HepG2 (cell line): ENCODE data around the gene TMEM121. TPM values are rescaled to one million over a fixed set of nuclear protein-coding genes. Genes with fewer than 3 reads are reported as not detected.
A peak's percentile ranks its signal among the peaks of the same experiment; 100 is the strongest.

Experiments
- ASH2L ChIP-seq: fragments of 300-600, 200-600 bp; sonication (generic); IDR thresholded peaks from 2 replicates; pipeline ENCODE4 v1.7.0; 2017; ENCODE audit warnings: low read depth, mild to moderate bottlenecking, moderate library complexity, mixed read lengths, low read length; ENCODE audit not compliant: insufficient read length
- CCAR2 ChIP-seq: fragments of 200-400 bp; formaldehyde crosslinking; optimal IDR thresholded peaks from 2 replicates; pipeline ENCODE3; 2018; ENCODE audit warnings: low read depth, mild to moderate bottlenecking, low read length, moderate library complexity
- MEIS2 ChIP-seq: sonication (generic); formaldehyde crosslinking; IDR thresholded peaks from 2 replicates; pipeline ENCODE4 v1.9.0; 2021; ENCODE audit warnings: mild to moderate bottlenecking, missing genetic modification reagents
- NCOA5 ChIP-seq: sonication (generic); formaldehyde crosslinking; IDR thresholded peaks from 2 replicates; pipeline ENCODE4 v1.4.0; 2020; ENCODE audit warnings: missing genetic modification reagents
- PRDM10 ChIP-seq: sonication (generic); formaldehyde crosslinking; IDR thresholded peaks from 2 replicates; pipeline ENCODE4 v1.4.0; 2020; ENCODE audit warnings: low read depth, missing genetic modification reagents
- RXRB ChIP-seq: IDR thresholded peaks from 2 replicates; pipeline ENCODE4 v1.6.1; 2016; ENCODE audit warnings: borderline replicate concordance, missing genetic modification reagents, missing compliant biosample characterization
- SMYD3 ChIP-seq: sonication (generic); formaldehyde crosslinking; IDR thresholded peaks from 2 replicates; pipeline ENCODE4 v1.8.1; 2023; ENCODE audit warnings: mild to moderate bottlenecking, missing genetic modification reagents
- SP140L ChIP-seq: sonication (generic); formaldehyde crosslinking; IDR thresholded peaks from 2 replicates; pipeline ENCODE4 v1.4.0; 2020; ENCODE audit warnings: missing genetic modification reagents, borderline replicate concordance
- THAP7 ChIP-seq: sonication (generic); formaldehyde crosslinking; IDR thresholded peaks from 2 replicates; pipeline ENCODE4 v1.8.1; 2023; ENCODE audit warnings: mild to moderate bottlenecking, missing genetic modification reagents
- ZMYM2 ChIP-seq: sonication (generic); formaldehyde crosslinking; IDR thresholded peaks from 2 replicates; pipeline ENCODE4 v1.8.0; 2022; ENCODE audit warnings: mild to moderate bottlenecking, missing genetic modification reagents
- ZNF143 ChIP-seq: sonication (generic); formaldehyde crosslinking; IDR thresholded peaks from 2 replicates; pipeline ENCODE4 v1.4.0; 2020; ENCODE audit warnings: missing genetic modification reagents
- ZNF792 ChIP-seq: IDR thresholded peaks from 2 replicates; pipeline ENCODE4 v1.6.1; 2016
- ZSCAN30 ChIP-seq: sonication (generic); formaldehyde crosslinking; IDR thresholded peaks from 2 replicates; pipeline ENCODE4 v1.5.0; 2020; ENCODE audit warnings: mild to moderate bottlenecking, missing genetic modification reagents
- polyA plus RNA-seq, 8 experiments: library from polyadenylated mRNA; depleted of rRNA in 3 of 8; stranded (reverse) in 7 of 8; unstranded in 1 of 8; fragments of >200 nt; fragmentation: Illumina TruSeq in 4 of 8; extraction: Trizol in 4 of 8; gene quantifications; 2 replicates each; pipeline versions ENCODE4 v1.2.1 to v1.2.3, GENCODE V29; 2011 to 2016; ENCODE audit warnings: low read depth in 4 of 8, missing spikeins in 1 of 8, mixed read lengths in 1 of 8; ENCODE audit not compliant: insufficient read depth in 1 of 8
- total RNA-seq, 5 experiments: library from RNA; depleted of rRNA; stranded (reverse); fragments of >200 nt; fragmentation: Illumina TruSeq; extraction: Trizol; gene quantifications; 2 replicates each; pipeline ENCODE4 v1.2.3, GENCODE V29; 2016; ENCODE audit warnings: low read depth in 1 of 5
- TF ChIP-seq, protein P1 (sequence below): fragments of 450-650 bp; IDR thresholded peaks from 2 replicates; pipeline ENCODE4 v1.6.1; 2017; ENCODE audit warnings: mild to moderate bottlenecking
- TF ChIP-seq, protein P2 (sequence below): IDR thresholded peaks from 2 replicates; pipeline ENCODE4 v1.6.1; 2016; ENCODE audit warnings: missing compliant biosample characterization, missing genetic modification reagents, borderline replicate concordance
- TF ChIP-seq, protein P3 (sequence below): IDR thresholded peaks from 2 replicates; pipeline ENCODE4 v1.6.1; 2016; ENCODE audit warnings: mild to moderate bottlenecking
- TF ChIP-seq, protein P4 (sequence below): IDR thresholded peaks from 2 replicates; pipeline ENCODE4 v1.6.1; 2016; ENCODE audit warnings: missing biosample characterization, missing genetic modification reagents, low read depth

The TMEM121 gene
- total and polyA plus RNA-seq, 2 of the 13 experiments (the other 11 are each of a cell fraction or from before 2014, with no cell fraction given), result 6.6 to 19.0 TPM

GRCh38 chr14:105490572-105491365, 35.6 kb upstream of the TMEM121 start, which contains the start of gene TEDC1 (continued):
- TF ChIP-seq, protein P1, sequence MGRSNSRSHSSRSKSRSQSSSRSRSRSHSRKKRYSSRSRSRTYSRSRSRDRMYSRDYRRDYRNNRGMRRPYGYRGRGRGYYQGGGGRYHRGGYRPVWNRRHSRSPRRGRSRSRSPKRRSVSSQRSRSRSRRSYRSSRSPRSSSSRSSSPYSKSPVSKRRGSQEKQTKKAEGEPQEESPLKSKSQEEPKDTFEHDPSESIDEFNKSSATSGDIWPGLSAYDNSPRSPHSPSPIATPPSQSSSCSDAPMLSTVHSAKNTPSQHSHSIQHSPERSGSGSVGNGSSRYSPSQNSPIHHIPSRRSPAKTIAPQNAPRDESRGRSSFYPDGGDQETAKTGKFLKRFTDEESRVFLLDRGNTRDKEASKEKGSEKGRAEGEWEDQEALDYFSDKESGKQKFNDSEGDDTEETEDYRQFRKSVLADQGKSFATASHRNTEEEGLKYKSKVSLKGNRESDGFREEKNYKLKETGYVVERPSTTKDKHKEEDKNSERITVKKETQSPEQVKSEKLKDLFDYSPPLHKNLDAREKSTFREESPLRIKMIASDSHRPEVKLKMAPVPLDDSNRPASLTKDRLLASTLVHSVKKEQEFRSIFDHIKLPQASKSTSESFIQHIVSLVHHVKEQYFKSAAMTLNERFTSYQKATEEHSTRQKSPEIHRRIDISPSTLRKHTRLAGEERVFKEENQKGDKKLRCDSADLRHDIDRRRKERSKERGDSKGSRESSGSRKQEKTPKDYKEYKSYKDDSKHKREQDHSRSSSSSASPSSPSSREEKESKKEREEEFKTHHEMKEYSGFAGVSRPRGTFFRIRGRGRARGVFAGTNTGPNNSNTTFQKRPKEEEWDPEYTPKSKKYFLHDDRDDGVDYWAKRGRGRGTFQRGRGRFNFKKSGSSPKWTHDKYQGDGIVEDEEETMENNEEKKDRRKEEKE, result no peak
- peak; percentile 29; the same call in 1 of the 2 replicates for TF ChIP-seq MEIS2
- TF ChIP-seq PRDM10 (CRISPR knock-in tag), result no peak
- TF ChIP-seq ZNF792, result 0 out of 2 replicates have a peak, but pooled peaks have one; percentile 16
- TF ChIP-seq ZSCAN30 (CRISPR knock-in tag), result no peak
- TF ChIP-seq ASH2L, result peak; percentile 24
- TF ChIP-seq NCOA5 (CRISPR knock-in tag), result peak; percentile 93; the same call in 1 of the 2 replicates
- TF ChIP-seq, protein P2, sequence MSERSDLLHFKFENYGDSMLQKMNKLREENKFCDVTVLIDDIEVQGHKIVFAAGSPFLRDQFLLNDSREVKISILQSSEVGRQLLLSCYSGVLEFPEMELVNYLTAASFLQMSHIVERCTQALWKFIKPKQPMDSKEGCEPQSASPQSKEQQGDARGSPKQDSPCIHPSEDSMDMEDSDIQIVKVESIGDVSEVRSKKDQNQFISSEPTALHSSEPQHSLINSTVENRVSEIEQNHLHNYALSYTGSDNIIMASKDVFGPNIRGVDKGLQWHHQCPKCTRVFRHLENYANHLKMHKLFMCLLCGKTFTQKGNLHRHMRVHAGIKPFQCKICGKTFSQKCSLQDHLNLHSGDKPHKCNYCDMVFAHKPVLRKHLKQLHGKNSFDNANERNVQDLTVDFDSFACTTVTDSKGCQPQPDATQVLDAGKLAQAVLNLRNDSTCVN (CRISPR knock-in tag), result no peak
- peak; percentile 76; the same call in 1 of the 2 replicates for TF ChIP-seq RXRB
- TF ChIP-seq THAP7 (CRISPR knock-in tag), result peak; percentile 65; the same call in 1 of the 2 replicates
- TF ChIP-seq, protein P3, sequence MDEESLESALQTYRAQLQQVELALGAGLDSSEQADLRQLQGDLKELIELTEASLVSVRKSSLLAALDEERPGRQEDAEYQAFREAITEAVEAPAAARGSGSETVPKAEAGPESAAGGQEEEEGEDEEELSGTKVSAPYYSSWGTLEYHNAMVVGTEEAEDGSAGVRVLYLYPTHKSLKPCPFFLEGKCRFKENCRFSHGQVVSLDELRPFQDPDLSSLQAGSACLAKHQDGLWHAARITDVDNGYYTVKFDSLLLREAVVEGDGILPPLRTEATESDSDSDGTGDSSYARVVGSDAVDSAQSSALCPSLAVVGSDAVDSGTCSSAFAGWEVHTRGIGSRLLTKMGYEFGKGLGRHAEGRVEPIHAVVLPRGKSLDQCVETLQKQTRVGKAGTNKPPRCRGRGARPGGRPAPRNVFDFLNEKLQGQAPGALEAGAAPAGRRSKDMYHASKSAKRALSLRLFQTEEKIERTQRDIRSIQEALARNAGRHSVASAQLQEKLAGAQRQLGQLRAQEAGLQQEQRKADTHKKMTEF (CRISPR knock-in tag), result peak; percentile 76
- TF ChIP-seq SMYD3 (CRISPR knock-in tag), result peak; percentile 94
- TF ChIP-seq SP140L, result no peak
- TF ChIP-seq, protein P4, sequence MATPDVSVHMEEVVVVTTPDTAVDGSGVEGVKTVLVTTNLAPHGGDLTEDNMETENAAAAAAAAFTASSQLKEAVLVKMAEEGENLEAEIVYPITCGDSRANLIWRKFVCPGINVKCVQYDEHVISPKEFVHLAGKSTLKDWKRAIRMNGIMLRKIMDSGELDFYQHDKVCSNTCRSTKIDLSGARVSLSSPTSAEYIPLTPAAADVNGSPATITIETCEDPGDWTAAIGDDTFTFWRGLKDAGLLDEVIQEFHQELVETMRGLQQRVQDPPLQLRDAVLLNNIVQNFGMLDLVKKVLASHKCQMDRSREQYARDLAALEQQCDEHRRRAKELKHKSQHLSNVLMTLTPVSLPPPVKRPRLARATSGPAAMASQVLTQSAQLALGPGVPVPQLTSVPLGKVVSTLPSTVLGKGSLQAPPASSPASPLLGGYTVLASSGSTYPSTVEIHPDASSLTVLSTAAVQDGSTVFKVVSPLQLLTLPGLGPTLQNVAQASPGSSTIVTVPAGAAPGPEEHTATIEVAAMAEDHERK (CRISPR knock-in tag), result 0 out of 2 replicates have a peak, but pooled peaks have one; percentile 9
- TF ChIP-seq ZMYM2 (CRISPR knock-in tag), result no peak
- no peak for TF ChIP-seq ZNF143 (CRISPR knock-in tag)
- no peak for TF ChIP-seq CCAR2
